ENCODE results near the gene HTR5A.

Gene HTR5A

GRCh38 chr7:155093596-155093995 is 23.5 kb downstream of the HTR5A start:
- no peak for DNase-seq

- DNase-seq, result no peak
These were observed 24.6 kb downstream of the HTR5A start for GRCh38 chr7:155094636-155095135.

GRCh38 chr7:155097338-155097737 is 27.2 kb downstream of the HTR5A start:
- DNase-seq, result no peak

GRCh38 chr7:155103839-155104238 is 33.7 kb downstream of the HTR5A start:
- no peak for DNase-seq

GRCh38 chr7:155104913-155105312 is 34.8 kb downstream of the HTR5A start:
- no peak for DNase-seq

- DNase-seq, result no peak
These were observed 36.2 kb downstream of the HTR5A start for GRCh38 chr7:155106356-155106755.

GRCh38 chr7:155107126-155107525 is 37.0 kb downstream of the HTR5A start:
- DNase-seq, result no peak

- DNase-seq, result no peak
These were observed 38.2 kb downstream of the HTR5A start for GRCh38 chr7:155108144-155108901.

- DNase-seq, result no peak
These were observed 39.0 kb downstream of the HTR5A start for GRCh38 chr7:155109121-155109520.

- DNase-seq, result no peak
These were observed 45.2 kb downstream of the HTR5A start for GRCh38 chr7:155115288-155115687.

- DNase-seq, result no peak
These were observed 49.8 kb downstream of the HTR5A start for GRCh38 chr7:155119801-155120382.

GRCh38 chr7:155120460-155120859 is 50.3 kb downstream of the HTR5A start:
- no peak for DNase-seq

- no peak for DNase-seq
These were observed 52.7 kb downstream of the HTR5A start for GRCh38 chr7:155122831-155123230.

GRCh38 chr7:155123413-155123812 is 53.3 kb downstream of the HTR5A start:
- no peak for DNase-seq

- no peak for DNase-seq
These were observed 54.6 kb downstream of the HTR5A start for GRCh38 chr7:155124706-155125105.

- DNase-seq, result no peak
These were observed 59.1 kb downstream of the HTR5A start for GRCh38 chr7:155129186-155129585.

- DNase-seq, result no peak
These were observed 59.7 kb downstream of the HTR5A start for GRCh38 chr7:155129789-155130188.

- no peak for DNase-seq
These were observed 60.4 kb downstream of the HTR5A start for GRCh38 chr7:155130493-155130892.

- no peak for DNase-seq
These were observed 61.0 kb downstream of the HTR5A start for GRCh38 chr7:155131090-155131489.

GRCh38 chr7:155132431-155132830 is 62.3 kb downstream of the HTR5A start:
- no peak for DNase-seq

GRCh38 chr7:155136619-155137243 is 66.6 kb downstream of the HTR5A start:
- no peak for DNase-seq
